GM12872 (cell line): ENCODE measurements around the gene SCN4B.

ENCODE experiments used
- TF ChIP-seq, protein P1 (sequence below): IDR thresholded peaks from 3 replicates; pipeline ENCODE4 v1.5.1; 2011; ENCODE audit warnings: low read depth, mild to moderate bottlenecking, low read length, moderate library complexity; ENCODE audit not compliant: insufficient read depth

SCN4B gene, protein sequence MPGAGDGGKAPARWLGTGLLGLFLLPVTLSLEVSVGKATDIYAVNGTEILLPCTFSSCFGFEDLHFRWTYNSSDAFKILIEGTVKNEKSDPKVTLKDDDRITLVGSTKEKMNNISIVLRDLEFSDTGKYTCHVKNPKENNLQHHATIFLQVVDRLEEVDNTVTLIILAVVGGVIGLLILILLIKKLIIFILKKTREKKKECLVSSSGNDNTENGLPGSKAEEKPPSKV

DNA sequence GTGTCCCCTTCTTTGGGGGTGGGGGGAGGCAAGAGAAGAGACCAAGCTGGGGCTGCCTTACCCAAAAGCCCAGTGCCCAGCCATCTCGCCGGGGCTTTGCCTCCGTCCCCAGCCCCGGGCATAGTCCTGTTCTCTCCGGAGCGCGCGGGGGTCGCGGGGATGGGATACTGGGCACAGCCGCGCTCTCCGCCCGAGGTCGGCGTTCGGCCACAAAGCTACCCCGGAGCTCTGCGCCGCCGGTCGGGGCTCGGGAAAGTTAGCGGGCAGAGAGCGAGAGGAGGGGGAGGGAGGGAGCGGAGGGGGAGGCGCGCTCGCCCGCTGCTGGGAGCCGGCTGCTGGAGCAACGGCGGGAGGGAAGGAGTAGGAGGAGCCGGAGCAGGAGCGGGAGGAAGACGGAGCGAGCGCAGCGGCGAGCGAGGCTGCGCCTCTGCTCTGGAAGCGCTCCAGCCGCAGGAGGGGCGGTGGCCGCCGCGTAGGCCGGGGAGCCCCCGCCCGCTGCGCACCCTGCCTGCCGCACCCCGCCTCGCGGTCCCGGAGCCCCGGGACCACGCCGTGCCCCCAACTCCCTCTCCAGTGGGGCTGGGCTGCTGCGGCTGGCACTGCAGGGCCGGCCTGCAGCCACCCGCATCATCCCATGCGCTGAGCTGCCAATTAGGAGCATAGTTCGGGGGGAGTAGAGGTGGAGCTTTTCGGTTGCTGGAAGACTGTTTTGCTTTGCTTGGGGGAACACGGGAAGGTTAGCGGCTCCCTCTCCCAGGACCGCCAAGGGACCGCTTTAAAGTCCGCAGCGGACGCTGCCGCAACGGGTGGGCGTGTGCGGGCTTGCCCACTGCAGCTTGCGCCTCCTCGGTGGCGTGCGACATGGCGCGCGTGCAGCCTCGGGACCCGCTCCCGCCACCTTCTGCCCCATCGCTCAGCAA is at the start of gene SCN4B:
Gene SCN4B (minus strand): TSS at position 272 of the 920 bp plus-strand sequence. CDS start 150 bp downstream, at position 122.
- TF ChIP-seq, protein P1, sequence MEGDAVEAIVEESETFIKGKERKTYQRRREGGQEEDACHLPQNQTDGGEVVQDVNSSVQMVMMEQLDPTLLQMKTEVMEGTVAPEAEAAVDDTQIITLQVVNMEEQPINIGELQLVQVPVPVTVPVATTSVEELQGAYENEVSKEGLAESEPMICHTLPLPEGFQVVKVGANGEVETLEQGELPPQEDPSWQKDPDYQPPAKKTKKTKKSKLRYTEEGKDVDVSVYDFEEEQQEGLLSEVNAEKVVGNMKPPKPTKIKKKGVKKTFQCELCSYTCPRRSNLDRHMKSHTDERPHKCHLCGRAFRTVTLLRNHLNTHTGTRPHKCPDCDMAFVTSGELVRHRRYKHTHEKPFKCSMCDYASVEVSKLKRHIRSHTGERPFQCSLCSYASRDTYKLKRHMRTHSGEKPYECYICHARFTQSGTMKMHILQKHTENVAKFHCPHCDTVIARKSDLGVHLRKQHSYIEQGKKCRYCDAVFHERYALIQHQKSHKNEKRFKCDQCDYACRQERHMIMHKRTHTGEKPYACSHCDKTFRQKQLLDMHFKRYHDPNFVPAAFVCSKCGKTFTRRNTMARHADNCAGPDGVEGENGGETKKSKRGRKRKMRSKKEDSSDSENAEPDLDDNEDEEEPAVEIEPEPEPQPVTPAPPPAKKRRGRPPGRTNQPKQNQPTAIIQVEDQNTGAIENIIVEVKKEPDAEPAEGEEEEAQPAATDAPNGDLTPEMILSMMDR, result no peak

DNA sequence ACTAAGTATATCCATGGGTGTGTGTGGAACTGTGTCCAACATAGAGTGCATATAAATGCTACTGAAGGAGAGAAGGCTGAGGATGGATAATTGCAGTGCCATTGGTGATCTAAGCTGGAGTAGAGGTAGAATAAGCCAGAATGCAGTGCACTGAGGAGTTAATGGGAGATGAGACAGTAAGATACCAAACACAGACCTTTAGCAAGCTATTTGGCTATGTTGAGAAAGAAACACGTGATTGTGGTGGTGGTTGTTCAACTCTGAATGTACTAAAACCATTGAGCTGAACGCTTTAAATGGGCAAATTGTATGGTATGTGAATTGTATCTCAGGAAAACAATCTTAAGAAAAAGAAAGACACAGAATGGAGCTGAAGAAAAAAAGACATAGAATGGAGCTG is 49.3 kb upstream of the SCN4B start:
- TF ChIP-seq, protein P1, result no peak

DNA sequence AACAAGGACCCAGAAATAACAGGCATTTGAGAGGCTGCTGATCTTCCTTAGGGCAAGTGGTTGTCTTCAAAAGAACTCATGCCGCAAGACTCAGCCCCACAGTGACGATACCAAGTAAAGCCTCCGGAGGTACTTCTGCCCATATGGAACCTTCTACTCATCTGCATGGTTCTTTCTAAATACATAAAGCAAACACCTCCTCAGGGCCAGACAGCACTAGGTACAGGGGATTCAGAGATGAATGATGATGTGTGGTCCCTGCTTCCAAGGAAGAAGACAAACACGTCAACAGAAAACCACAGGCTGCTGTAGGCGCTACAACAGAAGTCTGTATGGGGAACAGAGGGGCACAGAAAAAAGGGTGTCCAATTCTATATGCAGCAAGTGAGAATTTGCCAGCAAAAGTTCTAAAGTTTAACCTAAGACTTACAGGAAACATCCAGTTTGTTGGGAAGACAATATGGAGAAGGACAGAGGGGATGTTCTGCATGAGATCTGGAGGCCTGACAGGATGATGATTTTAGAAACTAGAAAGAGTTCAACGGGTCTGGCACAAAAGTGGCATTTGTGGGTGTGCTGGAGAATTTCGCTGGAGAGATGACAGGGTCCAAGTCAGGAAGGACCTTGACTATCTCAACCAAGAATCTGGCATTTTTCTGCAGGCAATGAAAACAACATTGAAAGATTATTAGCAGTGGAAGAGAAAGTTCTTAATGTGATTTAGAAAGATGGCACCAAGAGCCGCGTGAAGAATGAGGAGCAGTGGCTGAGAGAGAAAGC is 48.5 kb upstream of the SCN4B start:
- TF ChIP-seq, protein P1, result no peak

DNA sequence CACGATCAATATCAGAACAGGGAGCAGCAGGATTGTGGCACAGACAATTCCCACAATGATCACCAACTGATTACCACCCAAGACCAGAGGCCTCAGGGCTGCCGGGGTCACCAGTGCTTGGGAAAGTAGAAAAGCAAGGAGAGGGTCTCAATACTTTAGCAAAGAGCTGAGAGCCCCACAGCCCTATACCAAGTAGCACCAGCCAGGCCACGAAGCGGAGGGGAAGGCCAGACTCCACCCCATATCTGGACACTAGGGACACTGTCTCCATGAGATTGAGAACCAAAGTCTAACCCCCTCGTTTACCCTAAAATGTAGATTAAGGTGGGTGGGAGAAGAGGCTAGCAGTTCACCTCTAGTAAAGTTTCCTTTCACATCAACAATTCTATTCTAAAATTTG is 47.9 kb upstream of the SCN4B start:
- TF ChIP-seq, protein P1, result no peak

DNA sequence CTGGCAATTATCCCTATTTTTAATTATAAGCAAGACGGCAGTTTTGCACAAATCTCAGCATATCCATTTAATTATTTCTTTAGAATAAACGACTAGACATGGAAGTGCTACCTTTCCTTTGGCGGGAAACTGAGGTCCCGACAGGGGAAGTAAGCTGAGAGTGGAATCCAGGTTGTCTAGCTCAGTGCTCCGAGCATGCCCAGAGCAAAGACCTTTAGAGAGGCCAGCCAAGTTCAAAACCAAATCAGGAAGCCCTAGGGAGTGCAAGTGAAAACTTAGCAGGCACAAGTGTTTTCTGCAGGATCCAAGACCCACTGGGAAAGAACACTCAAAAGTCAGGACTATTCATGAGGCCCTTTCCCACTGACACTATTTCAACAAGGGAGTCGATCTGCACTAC is 46.5 kb upstream of the SCN4B start:
- TF ChIP-seq, protein P1, result no peak

DNA sequence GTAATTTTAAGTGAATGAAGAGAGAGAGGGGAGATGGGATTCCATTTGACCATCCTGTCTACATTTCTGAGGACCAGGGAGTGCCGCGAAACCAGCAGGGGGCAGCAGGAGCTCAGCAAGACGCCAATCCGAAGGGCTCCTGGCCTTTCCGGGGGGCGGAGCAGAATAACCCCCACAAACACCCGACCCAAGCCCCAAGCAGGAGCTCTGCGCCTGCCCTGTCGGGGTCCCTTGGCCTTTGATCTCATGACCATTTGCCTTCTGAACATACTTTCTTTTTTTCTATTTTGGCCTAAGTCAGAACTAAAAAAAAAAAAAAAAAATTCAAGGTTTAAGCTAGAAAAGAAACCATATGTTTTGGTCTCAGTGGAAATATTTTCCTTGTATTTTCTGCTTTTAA is 45.7 kb upstream of the SCN4B start:
- TF ChIP-seq, protein P1, result peak; percentile 94
